ENCODE data around the gene CRTC1. TPM values are rescaled to one million over a fixed set of nuclear protein-coding genes. Genes with fewer than 3 reads are reported as not detected.
A peak's percentile ranks its signal among the peaks of the same experiment; 100 is the strongest.

The CRTC1 gene
- total and polyA plus RNA-seq, 9 of the 15 experiments (the other 6 are each of a cell fraction or from before 2014, with no cell fraction given): 0.25 to 3.8 (median 1.2) TPM; not detected in 2

DNA sequence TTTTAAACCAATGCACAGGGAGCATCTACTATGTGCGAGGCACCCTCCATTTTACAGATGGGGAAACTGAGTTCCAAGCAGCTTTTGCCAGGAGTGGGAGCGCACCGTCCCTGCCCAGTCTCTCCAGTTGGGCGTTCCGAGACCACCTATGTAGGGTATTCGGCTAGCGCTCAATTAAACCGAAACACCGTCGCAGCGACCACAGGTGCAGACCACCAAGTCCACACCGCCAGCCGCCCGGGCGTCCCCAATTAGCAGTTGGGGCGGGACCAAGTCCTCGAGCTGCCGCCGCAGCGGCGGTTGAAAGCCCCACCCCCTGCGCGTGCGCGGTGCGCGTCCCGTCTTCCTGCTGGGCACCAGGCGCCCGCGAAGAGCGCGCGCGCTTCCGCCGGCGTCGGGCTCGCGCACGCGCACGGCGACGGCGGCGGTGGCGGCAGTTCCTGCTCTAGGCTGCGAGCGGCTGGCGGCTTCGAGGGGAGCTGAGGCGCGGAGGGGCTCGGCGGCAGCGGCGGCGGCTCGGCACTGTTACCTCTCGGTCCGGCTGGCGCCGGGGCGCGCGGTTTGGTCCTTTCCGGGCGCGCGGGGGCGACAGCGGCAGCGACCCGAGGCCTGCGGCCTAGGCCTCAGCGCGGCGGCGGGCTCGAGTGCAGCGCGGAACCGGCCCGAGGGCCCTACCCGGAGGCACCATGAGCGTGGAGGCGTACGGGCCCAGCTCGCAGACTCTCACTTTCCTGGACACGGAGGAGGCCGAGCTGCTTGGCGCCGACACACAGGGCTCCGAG lies 148.2 kb downstream of the CRTC1 start, which contains the start of gene UPF1 (continued):
- TF ChIP-seq FIP1L1 (IDR thresholded peaks at IDR 0.05; ENCODE audit: low read depth, low read length, poor library complexity, severe bottlenecking) (peak; percentile 17), ELF1 (tag; IDR thresholded peaks at IDR 0.05) (peak; percentile 74), GABPA (tag; conservative IDR thresholded peaks at IDR 0.05; ENCODE audit: low read depth) (no peak; the same call in 1 of the 2 replicates), SPI1 (IDR thresholded peaks at IDR 0.05; ENCODE audit: borderline replicate concordance, low read depth, low read length) (0 out of 2 replicates have a peak, but pooled peaks have one; percentile 26), KAT2B (IDR thresholded peaks at IDR 0.05; ENCODE audit: low read depth, low read length) (no peak), NR3C1 (CRISPR knock-in tag; IDR thresholded peaks at IDR 0.05) (peak; percentile 92), MAZ (CRISPR knock-in tag; conservative IDR thresholded peaks at IDR 0.05 in 1 of 2, IDR thresholded peaks at IDR 0.05 in 1 of 2) (peak in 1 of 2 experiments; percentile 77; a peak in 2 of 4 replicates), KLF1 (tag; IDR thresholded peaks at IDR 0.05) (0 out of 2 replicates have a peak, but pooled peaks have one; percentile 37), TSC22D4 (tag; IDR thresholded peaks at IDR 0.05) (no peak), ZKSCAN1 (IDR thresholded peaks at IDR 0.05; ENCODE audit: low read depth, low read length) (no peak), MYC (IDR thresholded peaks at IDR 0.05; ENCODE audit: low read depth, low read length) (peak; percentile 42; the same call in 1 of the 2 replicates), MYC (CRISPR knock-in tag; IDR thresholded peaks at IDR 0.05; ENCODE audit: borderline replicate concordance, low read depth) (no peak), SMAD3 (CRISPR knock-in tag; conservative IDR thresholded peaks at IDR 0.05) (no peak), RBM15 (IDR thresholded peaks at IDR 0.05; ENCODE audit: insufficient read depth, low read length) (no peak), POLR2H (tag; IDR thresholded peaks at IDR 0.05; ENCODE audit: low read depth) (peak; percentile 55; the same call in 1 of the 2 replicates)
- TF ChIP-seq, protein P1, sequence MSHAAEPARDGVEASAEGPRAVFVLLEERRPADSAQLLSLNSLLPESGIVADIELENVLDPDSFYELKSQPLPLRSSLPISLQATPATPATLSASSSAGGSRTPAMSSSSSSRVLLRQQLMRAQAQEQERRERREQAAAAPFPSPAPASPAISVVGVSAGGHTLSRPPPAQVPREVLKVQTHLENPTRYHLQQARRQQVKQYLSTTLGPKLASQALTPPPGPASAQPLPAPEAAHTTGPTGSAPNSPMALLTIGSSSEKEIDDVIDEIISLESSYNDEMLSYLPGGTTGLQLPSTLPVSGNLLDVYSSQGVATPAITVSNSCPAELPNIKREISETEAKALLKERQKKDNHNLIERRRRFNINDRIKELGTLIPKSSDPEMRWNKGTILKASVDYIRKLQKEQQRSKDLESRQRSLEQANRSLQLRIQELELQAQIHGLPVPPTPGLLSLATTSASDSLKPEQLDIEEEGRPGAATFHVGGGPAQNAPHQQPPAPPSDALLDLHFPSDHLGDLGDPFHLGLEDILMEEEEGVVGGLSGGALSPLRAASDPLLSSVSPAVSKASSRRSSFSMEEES (CRISPR knock-in tag; IDR thresholded peaks at IDR 0.05): no peak
- TF ChIP-seq, protein P2, sequence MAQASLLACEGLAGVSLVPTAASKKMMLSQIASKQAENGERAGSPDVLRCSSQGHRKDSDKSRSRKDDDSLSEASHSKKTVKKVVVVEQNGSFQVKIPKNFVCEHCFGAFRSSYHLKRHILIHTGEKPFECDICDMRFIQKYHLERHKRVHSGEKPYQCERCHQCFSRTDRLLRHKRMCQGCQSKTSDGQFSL (CRISPR knock-in tag; IDR thresholded peaks at IDR 0.05): 0 out of 2 replicates have a peak, but pooled peaks have one; percentile 26
- TF ChIP-seq, protein P2 (tag; IDR thresholded peaks at IDR 0.05): no peak
- TF ChIP-seq, protein P3, sequence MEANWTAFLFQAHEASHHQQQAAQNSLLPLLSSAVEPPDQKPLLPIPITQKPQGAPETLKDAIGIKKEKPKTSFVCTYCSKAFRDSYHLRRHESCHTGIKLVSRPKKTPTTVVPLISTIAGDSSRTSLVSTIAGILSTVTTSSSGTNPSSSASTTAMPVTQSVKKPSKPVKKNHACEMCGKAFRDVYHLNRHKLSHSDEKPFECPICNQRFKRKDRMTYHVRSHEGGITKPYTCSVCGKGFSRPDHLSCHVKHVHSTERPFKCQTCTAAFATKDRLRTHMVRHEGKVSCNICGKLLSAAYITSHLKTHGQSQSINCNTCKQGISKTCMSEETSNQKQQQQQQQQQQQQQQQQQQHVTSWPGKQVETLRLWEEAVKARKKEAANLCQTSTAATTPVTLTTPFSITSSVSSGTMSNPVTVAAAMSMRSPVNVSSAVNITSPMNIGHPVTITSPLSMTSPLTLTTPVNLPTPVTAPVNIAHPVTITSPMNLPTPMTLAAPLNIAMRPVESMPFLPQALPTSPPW (CRISPR knock-in tag; IDR thresholded peaks at IDR 0.05): peak; percentile 53
- TF ChIP-seq, protein P4, sequence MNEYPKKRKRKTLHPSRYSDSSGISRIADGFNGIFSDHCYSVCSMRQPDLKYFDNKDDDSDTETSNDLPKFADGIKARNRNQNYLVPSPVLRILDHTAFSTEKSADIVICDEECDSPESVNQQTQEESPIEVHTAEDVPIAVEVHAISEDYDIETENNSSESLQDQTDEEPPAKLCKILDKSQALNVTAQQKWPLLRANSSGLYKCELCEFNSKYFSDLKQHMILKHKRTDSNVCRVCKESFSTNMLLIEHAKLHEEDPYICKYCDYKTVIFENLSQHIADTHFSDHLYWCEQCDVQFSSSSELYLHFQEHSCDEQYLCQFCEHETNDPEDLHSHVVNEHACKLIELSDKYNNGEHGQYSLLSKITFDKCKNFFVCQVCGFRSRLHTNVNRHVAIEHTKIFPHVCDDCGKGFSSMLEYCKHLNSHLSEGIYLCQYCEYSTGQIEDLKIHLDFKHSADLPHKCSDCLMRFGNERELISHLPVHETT (CRISPR knock-in tag; conservative IDR thresholded peaks at IDR 0.05 in 1 of 2, IDR thresholded peaks at IDR 0.05 in 1 of 2): peak in 1 of 2 experiments; percentile 76; a peak in 1 of 4 replicates

Measured in K562 (cell line).